Osteocyte (in vitro differentiated cells): ENCODE results near the gene MSMP. TPM values are rescaled to one million over a fixed set of nuclear protein-coding genes. Genes with fewer than 3 reads are reported as not detected.

Experiments used
- DNase-seq: peaks from one replicate; pipeline ENCODE4 v3.0.0; 2021; ENCODE audit warnings: mixed read lengths; ENCODE audit not compliant: unreplicated experiment; ENCODE audit errors: extremely low spot score
- H3K27ac Mint-ChIP-seq: one replicate; pipeline ENCODE4 v1.8.0; 2021; ENCODE audit warnings: mild to moderate bottlenecking, mixed read lengths; ENCODE audit not compliant: unreplicated experiment
- H3K27me3 Mint-ChIP-seq: one replicate; pipeline ENCODE4 v1.8.0; 2021; ENCODE audit warnings: mixed read lengths; ENCODE audit not compliant: unreplicated experiment
- H3K36me3 Mint-ChIP-seq: one replicate; pipeline ENCODE4 v1.8.0; 2021; ENCODE audit warnings: mixed read lengths; ENCODE audit not compliant: unreplicated experiment
- H3K4me1 Mint-ChIP-seq: one replicate; pipeline ENCODE4 v1.8.0; 2021; ENCODE audit warnings: mixed read lengths; ENCODE audit not compliant: unreplicated experiment
- H3K4me3 Mint-ChIP-seq: one replicate; pipeline ENCODE4 v1.8.0; 2021; ENCODE audit warnings: mild to moderate bottlenecking, moderate library complexity, mixed read lengths; ENCODE audit not compliant: unreplicated experiment
- H3K9me3 Mint-ChIP-seq: one replicate; pipeline ENCODE4 v1.8.0; 2021; ENCODE audit warnings: mixed read lengths; ENCODE audit not compliant: unreplicated experiment
- total RNA-seq: library from RNA; stranded (reverse); gene quantifications from 2 replicates; pipeline ENCODE4 v1.2.1, GENCODE V29; 2021
- TF ChIP-seq, protein P1 (sequence below): fragments of 200-600 bp; sonication (generic); IDR thresholded peaks from 2 replicates; pipeline ENCODE4 v1.5.0; 2021; ENCODE audit warnings: antibody characterized with exemption, mild to moderate bottlenecking, moderate library complexity

Gene MSMP
- total RNA-seq, 1 donor from 2014 or later = 0.56 TPM

GRCh38 chr9:35771534-35771933 lies 17.5 kb upstream of the MSMP start:
- TF ChIP-seq, protein P1, sequence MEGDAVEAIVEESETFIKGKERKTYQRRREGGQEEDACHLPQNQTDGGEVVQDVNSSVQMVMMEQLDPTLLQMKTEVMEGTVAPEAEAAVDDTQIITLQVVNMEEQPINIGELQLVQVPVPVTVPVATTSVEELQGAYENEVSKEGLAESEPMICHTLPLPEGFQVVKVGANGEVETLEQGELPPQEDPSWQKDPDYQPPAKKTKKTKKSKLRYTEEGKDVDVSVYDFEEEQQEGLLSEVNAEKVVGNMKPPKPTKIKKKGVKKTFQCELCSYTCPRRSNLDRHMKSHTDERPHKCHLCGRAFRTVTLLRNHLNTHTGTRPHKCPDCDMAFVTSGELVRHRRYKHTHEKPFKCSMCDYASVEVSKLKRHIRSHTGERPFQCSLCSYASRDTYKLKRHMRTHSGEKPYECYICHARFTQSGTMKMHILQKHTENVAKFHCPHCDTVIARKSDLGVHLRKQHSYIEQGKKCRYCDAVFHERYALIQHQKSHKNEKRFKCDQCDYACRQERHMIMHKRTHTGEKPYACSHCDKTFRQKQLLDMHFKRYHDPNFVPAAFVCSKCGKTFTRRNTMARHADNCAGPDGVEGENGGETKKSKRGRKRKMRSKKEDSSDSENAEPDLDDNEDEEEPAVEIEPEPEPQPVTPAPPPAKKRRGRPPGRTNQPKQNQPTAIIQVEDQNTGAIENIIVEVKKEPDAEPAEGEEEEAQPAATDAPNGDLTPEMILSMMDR = no peak
- no peak for DNase-seq
- Mint-ChIP-seq H3K9me3 (no peaks in the 10 kb centered on the region), H3K36me3 (no peaks in the 10 kb centered on the region), H3K4me3 (no peak overlapping the region), H3K27me3 (no peaks in the 10 kb centered on the region), H3K4me1 (no peaks in the 10 kb centered on the region), H3K27ac (no peak overlapping the region)

- Mint-ChIP-seq H3K27me3 (no peaks in the 10 kb centered on the region), H3K36me3 (no peaks in the 10 kb centered on the region), H3K9me3 (no peaks in the 10 kb centered on the region), H3K27ac (no peak overlapping the region), H3K4me1 (no peaks in the 10 kb centered on the region), H3K4me3 (no peak overlapping the region)
- no peak for DNase-seq
- TF ChIP-seq, protein P1 = no peak
Observed at GRCh38 chr9:35771075-35771433, 17.0 kb upstream of the MSMP start.

- TF ChIP-seq, protein P1 = no peak
- H3K36me3 Mint-ChIP-seq = no peaks in the 10 kb centered on the region
- H3K4me1 Mint-ChIP-seq = no peaks in the 10 kb centered on the region
- H3K27ac Mint-ChIP-seq = no peak overlapping the region
- no peaks in the 10 kb centered on the region for H3K27me3 Mint-ChIP-seq
- H3K4me3 Mint-ChIP-seq = no peak overlapping the region
- DNase-seq = no peak
- no peaks in the 10 kb centered on the region for H3K9me3 Mint-ChIP-seq
Observed at GRCh38 chr9:35769763-35770162, 15.7 kb upstream of the MSMP start.

DNA sequence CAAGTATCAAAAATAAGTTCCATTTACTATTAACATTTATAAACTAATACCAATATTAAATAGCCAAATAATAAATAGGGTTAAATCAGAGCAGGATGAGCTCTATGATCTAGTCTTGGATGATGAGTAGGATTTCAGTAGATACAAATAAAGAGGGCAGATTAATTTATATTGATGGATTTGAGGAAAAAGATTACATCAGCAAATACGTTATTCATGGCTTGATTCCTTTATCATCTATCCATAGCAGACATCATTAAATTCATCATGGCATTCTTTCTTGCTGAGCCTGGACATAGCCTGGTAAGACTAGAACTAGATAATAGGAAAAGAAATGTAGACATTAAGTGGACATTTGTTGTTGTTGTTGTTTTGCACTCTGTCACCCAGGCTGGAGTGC lies 13.4 kb upstream of the MSMP start:
- no peak overlapping the region for H3K4me3 Mint-ChIP-seq
- TF ChIP-seq, protein P1 = no peak
- H3K36me3 Mint-ChIP-seq = no peaks in the 10 kb centered on the region
- no peaks in the 10 kb centered on the region for H3K9me3 Mint-ChIP-seq
- no peaks in the 10 kb centered on the region for H3K27me3 Mint-ChIP-seq
- peak; percentile 13 for DNase-seq
- no peaks in the 10 kb centered on the region for H3K4me1 Mint-ChIP-seq
- no peak overlapping the region for H3K27ac Mint-ChIP-seq

- TF ChIP-seq, protein P1 = no peak
- H3K4me3 Mint-ChIP-seq = no peak overlapping the region
- DNase-seq = no peak
Observed at GRCh38 chr9:35766997-35767396, 12.9 kb upstream of the MSMP start.

More at GRCh38 chr9:35766997-35767396, 12.9 kb upstream of the MSMP start:
- no peak overlapping the region for H3K27ac Mint-ChIP-seq
- no peaks in the 10 kb centered on the region for H3K36me3 Mint-ChIP-seq
- no peaks in the 10 kb centered on the region for H3K9me3 Mint-ChIP-seq
- H3K27me3 Mint-ChIP-seq = no peaks in the 10 kb centered on the region
- H3K4me1 Mint-ChIP-seq = no peaks in the 10 kb centered on the region
